Hepatocyte (in vitro differentiated cells): Measurements from ENCODE around the gene CATSPERB. TPM values are rescaled to one million over a fixed set of nuclear protein-coding genes. Genes with fewer than 3 reads are reported as not detected.

ENCODE experiments used
- DNase-seq: peaks from one replicate; pipeline ENCODE4 v3.0.0-alpha.2; 2016; ENCODE audit warnings: low spot score
- H2AFZ ChIP-seq: fragments of 200-600 bp; sonication (generic); 2 replicates; pipeline ENCODE4 v1.6.0; 2016; ENCODE audit warnings: antibody characterized with exemption, mild to moderate bottlenecking
- H3K27ac ChIP-seq: fragments of 200-600 bp; sonication (generic); 2 replicates; pipeline ENCODE4 v1.5.1; 2016; ENCODE audit warnings: mild to moderate bottlenecking
- H3K27me3 ChIP-seq: fragments of 200-600 bp; sonication (generic); 2 replicates; pipeline ENCODE4 v1.6.1; 2016
- H3K36me3 ChIP-seq: fragments of 200-600 bp; sonication (generic); replicated peaks from 2 replicates; pipeline ENCODE4 v1.5.1; 2016; ENCODE audit warnings: low read depth; ENCODE audit not compliant: insufficient read depth
- H3K4me1 ChIP-seq: fragments of 200-600 bp; sonication (generic); 2 replicates; pipeline ENCODE4 v1.5.1; 2016; ENCODE audit warnings: mild to moderate bottlenecking, moderate library complexity; ENCODE audit not compliant: insufficient read depth
- H3K4me2 ChIP-seq: fragments of 200-600 bp; sonication (generic); 2 replicates; pipeline ENCODE4 v1.6.0; 2016
- H3K4me3 ChIP-seq: fragments of 200-600 bp; sonication (generic); 2 replicates; pipeline ENCODE4 v1.5.1; 2016; ENCODE audit warnings: mild to moderate bottlenecking
- H3K79me2 ChIP-seq: fragments of 200-600 bp; sonication (generic); 2 replicates; pipeline ENCODE4 v1.6.0; 2017; ENCODE audit warnings: mild to moderate bottlenecking
- H3K9me2 ChIP-seq: fragments of 200-600 bp; sonication (generic); replicated peaks from 2 replicates; pipeline ENCODE4 v1.6.0; 2017; ENCODE audit warnings: mild to moderate bottlenecking; ENCODE audit not compliant: insufficient read depth
- H3K9me3 ChIP-seq: fragments of 200-600 bp; sonication (generic); 2 replicates; pipeline ENCODE4 v1.5.1; 2016; ENCODE audit warnings: low read depth, mild to moderate bottlenecking
- H4K20me1 ChIP-seq: fragments of 200-600 bp; sonication (generic); 2 replicates; pipeline ENCODE4 v1.6.0; 2016; ENCODE audit warnings: mild to moderate bottlenecking; ENCODE audit not compliant: insufficient read depth, poor library complexity, severe bottlenecking
- EZH2 ChIP-seq: fragments of 200-600 bp; sonication (generic); IDR thresholded peaks from 2 replicates; pipeline ENCODE4 v1.6.1; 2016; ENCODE audit warnings: antibody characterized with exemption, mild to moderate bottlenecking, borderline replicate concordance
- WGBS: methylation state at CpG from one replicate; pipeline ENCODE4 v1.1.6; 2016; ENCODE audit warnings: low lambda C conversion rate; ENCODE audit errors: missing lambda C conversion rate; 5-methylcytosine and 5-hydroxymethylcytosine counted together
- polyA plus RNA-seq: library from polyadenylated mRNA; unstranded; fragments of >200 nt; fragmentation: Nextera tagmentation; extraction: Ambion mirVana; gene quantifications from 2 replicates; pipeline ENCODE4 v1.2.1, GENCODE V29; 2016
- small RNA-seq: library from RNA; depleted of rRNA; stranded (forward); fragments of <200 nt; gene quantifications from one replicate; pipeline ENCODE3, GENCODE V24; 2014
- total RNA-seq: library from RNA; depleted of rRNA; stranded (reverse); fragments of >200 nt; gene quantifications from 2 replicates; pipeline ENCODE4 v1.2.3, GENCODE V29; 2014
- TF ChIP-seq, protein P1 (sequence below): fragments of 200-600 bp; sonication (generic); IDR thresholded peaks from 2 replicates; pipeline ENCODE4 v1.5.1; 2016; ENCODE audit warnings: antibody characterized with exemption, mild to moderate bottlenecking; ENCODE audit not compliant: poor library complexity

CATSPERB gene
- total and polyA plus RNA-seq, 2 experiments from 2014 or later = 0.93 to 7.1 TPM

DNA sequence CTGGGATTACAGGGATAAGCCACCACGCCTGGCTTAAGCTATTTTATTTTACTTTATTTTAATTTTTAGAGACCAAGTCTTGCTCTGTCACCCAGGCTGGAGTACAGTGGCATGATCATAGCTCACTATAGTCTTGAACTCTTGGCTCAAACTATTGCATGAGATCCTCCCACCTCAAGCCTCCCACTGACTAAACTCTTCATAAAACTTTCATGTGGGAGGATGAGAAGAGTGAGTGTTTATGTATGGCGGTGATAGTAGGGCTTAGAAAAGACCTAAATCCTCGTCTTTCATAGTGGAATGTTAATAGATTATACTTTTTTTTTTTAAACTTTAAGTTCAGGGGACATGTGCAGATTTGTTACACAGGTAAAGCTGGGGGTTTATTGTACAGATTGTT is 198.3 kb downstream of the CATSPERB start:
- Histone ChIP-seq H3K9me2 (no peaks in the 10 kb centered on the region), H3K4me2 (no peak overlapping the region), H3K4me3 (no peak overlapping the region), H2AFZ (no peak overlapping the region), H3K79me2 (no peaks in the 10 kb centered on the region), H3K27ac (no peak overlapping the region), H3K4me1 (no peaks in the 10 kb centered on the region), H3K9me3 (no peaks in the 10 kb centered on the region), H3K36me3 (no peaks in the 10 kb centered on the region), H3K27me3 (no peaks in the 10 kb centered on the region), H4K20me1 (no peaks in the 10 kb centered on the region)
- no peak for TF ChIP-seq EZH2
- TF ChIP-seq, protein P1, sequence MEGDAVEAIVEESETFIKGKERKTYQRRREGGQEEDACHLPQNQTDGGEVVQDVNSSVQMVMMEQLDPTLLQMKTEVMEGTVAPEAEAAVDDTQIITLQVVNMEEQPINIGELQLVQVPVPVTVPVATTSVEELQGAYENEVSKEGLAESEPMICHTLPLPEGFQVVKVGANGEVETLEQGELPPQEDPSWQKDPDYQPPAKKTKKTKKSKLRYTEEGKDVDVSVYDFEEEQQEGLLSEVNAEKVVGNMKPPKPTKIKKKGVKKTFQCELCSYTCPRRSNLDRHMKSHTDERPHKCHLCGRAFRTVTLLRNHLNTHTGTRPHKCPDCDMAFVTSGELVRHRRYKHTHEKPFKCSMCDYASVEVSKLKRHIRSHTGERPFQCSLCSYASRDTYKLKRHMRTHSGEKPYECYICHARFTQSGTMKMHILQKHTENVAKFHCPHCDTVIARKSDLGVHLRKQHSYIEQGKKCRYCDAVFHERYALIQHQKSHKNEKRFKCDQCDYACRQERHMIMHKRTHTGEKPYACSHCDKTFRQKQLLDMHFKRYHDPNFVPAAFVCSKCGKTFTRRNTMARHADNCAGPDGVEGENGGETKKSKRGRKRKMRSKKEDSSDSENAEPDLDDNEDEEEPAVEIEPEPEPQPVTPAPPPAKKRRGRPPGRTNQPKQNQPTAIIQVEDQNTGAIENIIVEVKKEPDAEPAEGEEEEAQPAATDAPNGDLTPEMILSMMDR = no peak
- WGBS = 81% methylated on average over 3 of the region's 3 CpGs
- no peak for DNase-seq

Small RNAs within 50 kb of the gene (small RNA-seq; reads per million reads assigned to genes)
- gene AL133373.1 (not detected), gene POLR3GP1 (not detected), gene RF00012 (not detected)

Other genes starting within 250 kb of the CATSPERB start
- gene PPP4R3A, start 221.8 kb downstream of the CATSPERB start, total RNA-seq = 76.5 and 85.7 TPM in 2 replicates
- 47.6 and 55.7 TPM in 2 replicates for gene PPP4R3A, start 221.8 kb downstream of the CATSPERB start, polyA plus RNA-seq
- 72.6 and 77.2 TPM in 2 replicates for gene TC2N, start 135.4 kb upstream of the CATSPERB start, total RNA-seq
- 19.1 and 22.0 TPM in 2 replicates for gene TC2N, start 135.4 kb upstream of the CATSPERB start, polyA plus RNA-seq
- 115 and 157 TPM in 2 replicates for gene FBLN5, start 215.6 kb upstream of the CATSPERB start, total RNA-seq
- gene FBLN5, start 215.6 kb upstream of the CATSPERB start, polyA plus RNA-seq = 337 and 359 TPM in 2 replicates